COLO668 (cell line): ENCODE measurements around the gene FGGY.

Source experiments
- DNase-seq: peaks from one replicate; lab custom pipeline; 2025; ENCODE audit not compliant: unreplicated experiment; lab: John Stamatoyannopoulos, UW

The FGGY gene

GRCh38 chr1:59315529-59316463 is 18.9 kb downstream of the FGGY start:
- no peak for DNase-seq

- no peak for DNase-seq
Observed at GRCh38 chr1:59316497-59317128, 19.7 kb downstream of the FGGY start.

- no peak for DNase-seq
Observed at GRCh38 chr1:59317343-59317742, 20.4 kb downstream of the FGGY start.

- DNase-seq = no peak
Observed at GRCh38 chr1:59317780-59318179, 20.9 kb downstream of the FGGY start.

GRCh38 chr1:59318271-59318860 is 21.5 kb downstream of the FGGY start:
- DNase-seq = no peak

- DNase-seq = no peak
Observed at GRCh38 chr1:59322394-59322793, 25.5 kb downstream of the FGGY start.

GRCh38 chr1:59322814-59323213 is 25.9 kb downstream of the FGGY start:
- DNase-seq = no peak

GRCh38 chr1:59323879-59324278 is 27.0 kb downstream of the FGGY start:
- DNase-seq = no peak

- DNase-seq = no peak
Observed at GRCh38 chr1:59328353-59328752, 31.5 kb downstream of the FGGY start.

GRCh38 chr1:59329412-59330053 is 32.6 kb downstream of the FGGY start:
- no peak for DNase-seq

GRCh38 chr1:59331686-59332620 is 35.1 kb downstream of the FGGY start:
- no peak for DNase-seq

GRCh38 chr1:59332983-59333382 is 36.1 kb downstream of the FGGY start:
- no peak for DNase-seq

- no peak for DNase-seq
Observed at GRCh38 chr1:59333626-59334277, 36.9 kb downstream of the FGGY start.

GRCh38 chr1:59340411-59341307 is 43.8 kb downstream of the FGGY start:
- DNase-seq = no peak

- DNase-seq = no peak
Observed at GRCh38 chr1:59342801-59343575, 46.1 kb downstream of the FGGY start.

- DNase-seq = no peak
Observed at GRCh38 chr1:59343576-59343840, 46.6 kb downstream of the FGGY start.

GRCh38 chr1:59345221-59345620 is 48.3 kb downstream of the FGGY start:
- no peak for DNase-seq

- no peak for DNase-seq
Observed at GRCh38 chr1:59346429-59346828, 49.5 kb downstream of the FGGY start.
